ENCODE measurements around the gene CDC25C.

CDC25C gene

GRCh38 chr5:138331449-138332368, at the start of gene CDC25C:
TSS of gene CDC25C (minus strand) at chr5:138331804. CDS start at chr5:138331180, 624 bp downstream.
- DNase-seq: peak; percentile 98

GRCh38 chr5:138372653-138373052, 41.0 kb upstream of the CDC25C start:
- DNase-seq: no peak

GRCh38 chr5:138372225-138372624, 40.6 kb upstream of the CDC25C start:
- DNase-seq: no peak

GRCh38 chr5:138371454-138371853, 39.9 kb upstream of the CDC25C start:
- no peak for DNase-seq

GRCh38 chr5:138370537-138370936, 38.9 kb upstream of the CDC25C start:
- DNase-seq: no peak

DNA sequence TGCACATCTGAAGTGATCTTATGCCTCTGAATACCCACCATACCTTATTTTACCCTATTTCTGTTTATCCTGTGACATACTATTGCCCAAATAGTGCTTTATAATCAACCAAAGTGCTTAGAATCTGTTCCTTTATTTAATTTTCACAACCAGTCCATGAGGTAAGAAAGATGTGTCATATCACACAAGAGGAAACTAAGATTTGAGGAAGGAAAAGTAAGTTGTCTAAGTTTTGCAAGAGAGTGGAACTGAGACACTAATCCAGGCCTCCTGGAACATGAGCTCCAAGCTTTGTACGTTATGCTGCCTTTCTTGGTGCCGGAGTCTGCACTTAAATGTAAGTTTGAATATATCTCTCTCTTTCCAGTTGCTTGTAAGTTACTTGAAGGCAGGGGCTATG, 38.1 kb upstream of the CDC25C start:
- DNase-seq: peak; percentile 87 to 94

DNA sequence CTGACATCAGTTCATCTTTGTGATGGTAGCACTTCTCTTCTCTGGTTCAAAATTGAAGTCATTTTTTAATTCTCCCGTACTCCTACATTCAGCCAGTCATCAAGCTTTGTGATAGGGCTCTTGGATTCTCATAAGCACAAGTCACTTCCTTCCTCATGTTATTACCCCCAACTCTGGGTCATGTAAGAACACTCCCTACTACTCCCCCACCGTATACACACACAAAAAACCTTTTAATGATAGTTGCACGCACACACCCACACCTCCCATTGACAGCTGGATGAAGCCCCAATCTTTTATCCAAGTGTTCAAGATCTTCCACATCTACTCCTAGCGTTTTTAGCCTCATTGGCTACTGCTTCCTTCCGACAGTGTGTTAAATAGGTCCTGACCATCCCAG, 37.7 kb upstream of the CDC25C start:
- DNase-seq: no peak

- DNase-seq: no peak
These were observed 35.2 kb upstream of the CDC25C start for GRCh38 chr5:138366632-138367382.

DNA sequence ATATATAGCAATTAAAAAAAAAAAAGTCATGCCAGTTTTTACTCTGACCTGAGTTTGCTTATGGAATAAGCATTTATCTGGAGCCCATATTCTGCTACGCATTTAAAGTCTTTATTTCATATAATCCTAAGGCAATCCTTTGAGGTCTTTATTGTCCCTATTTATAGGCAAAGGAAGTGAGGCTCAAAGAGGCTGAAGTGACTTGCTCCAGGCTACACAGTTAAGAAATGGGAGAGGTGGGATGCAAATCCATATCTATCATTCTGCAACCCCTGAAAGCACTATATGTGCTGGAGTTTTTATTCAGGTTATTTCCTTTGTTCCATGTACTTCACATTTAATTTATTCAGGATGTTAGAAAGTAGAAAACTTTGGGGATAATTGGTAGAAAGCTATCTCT, 33.0 kb upstream of the CDC25C start:
- no peak for DNase-seq

DNA sequence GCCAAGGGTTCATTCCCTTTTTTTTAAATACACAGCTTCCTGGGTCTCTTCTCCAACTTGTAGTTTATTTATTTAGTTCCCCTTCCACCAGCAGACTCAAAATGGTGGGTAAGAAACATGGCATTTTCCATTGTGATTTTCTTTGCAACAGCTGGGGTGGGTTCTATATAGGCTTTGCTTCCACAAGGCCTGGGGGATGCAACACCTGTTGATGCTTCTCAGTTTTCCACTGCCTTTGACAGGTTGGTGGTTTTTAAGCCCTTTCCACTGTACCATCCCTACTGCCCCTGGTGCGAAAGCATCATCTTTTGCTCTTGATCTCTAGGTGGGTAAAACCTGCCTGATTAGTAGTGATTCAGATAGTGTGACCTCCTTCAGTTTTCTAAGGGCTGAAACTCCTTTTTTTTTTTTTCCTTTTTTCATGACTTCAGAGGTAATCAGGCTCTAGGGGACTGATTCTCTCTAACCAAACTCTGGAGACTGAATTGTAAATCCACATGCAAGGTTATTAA, 29.4 kb upstream of the CDC25C start:
- DNase-seq: no peak

- DNase-seq: no peak
These were observed 28.0 kb upstream of the CDC25C start for GRCh38 chr5:138359621-138360020.

- peak; percentile 65 to 76 for DNase-seq
These were observed 23.3 kb upstream of the CDC25C start for GRCh38 chr5:138354926-138355378.

- no peak for DNase-seq
These were observed 22.8 kb upstream of the CDC25C start for GRCh38 chr5:138354387-138354786.

- peak in 1 of 2 experiments; percentile 37 for DNase-seq
These were observed 22.0 kb upstream of the CDC25C start for GRCh38 chr5:138353560-138354080.

DNA sequence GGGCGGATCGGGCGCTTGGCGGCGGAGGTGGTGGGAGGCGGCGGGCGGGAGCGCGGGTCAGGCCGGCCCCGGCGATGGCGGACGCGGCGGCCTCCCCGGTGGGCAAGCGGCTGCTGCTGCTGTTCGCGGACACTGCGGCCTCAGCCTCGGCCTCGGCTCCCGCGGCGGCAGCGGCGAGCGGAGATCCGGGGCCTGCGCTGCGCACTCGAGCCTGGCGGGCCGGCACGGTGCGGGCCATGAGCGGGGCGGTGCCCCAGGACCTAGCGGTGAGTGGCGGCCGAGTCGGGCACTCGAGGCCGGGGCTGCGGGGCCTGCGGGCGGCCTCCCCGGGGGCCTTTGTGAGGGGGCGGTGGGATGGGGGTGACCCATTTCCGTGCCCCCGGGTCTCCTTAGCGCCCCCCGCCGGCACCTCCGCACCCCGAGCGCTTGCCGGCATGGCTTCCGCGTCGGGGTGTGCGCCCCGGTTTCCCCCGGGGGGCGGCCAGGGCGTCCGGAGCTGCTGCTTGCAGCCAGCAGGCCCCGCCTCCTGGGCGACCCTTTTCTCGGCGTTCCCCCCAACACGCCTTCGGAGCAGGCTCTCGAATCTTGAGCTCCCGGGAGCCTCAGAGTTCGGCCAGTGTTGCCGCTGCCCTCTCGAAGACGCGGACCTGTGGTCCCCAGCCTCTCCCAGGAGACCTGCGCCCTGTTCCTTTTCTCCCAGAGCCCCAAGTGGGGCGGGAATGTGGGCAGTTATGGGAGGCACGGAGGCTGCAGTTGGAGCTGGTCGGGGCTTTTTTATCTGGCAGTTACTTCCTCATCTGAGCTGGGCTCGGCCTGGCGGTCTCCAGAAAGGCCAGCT, 21.3 kb upstream of the CDC25C start:
- peak; percentile 73 to 75 for DNase-seq

DNA sequence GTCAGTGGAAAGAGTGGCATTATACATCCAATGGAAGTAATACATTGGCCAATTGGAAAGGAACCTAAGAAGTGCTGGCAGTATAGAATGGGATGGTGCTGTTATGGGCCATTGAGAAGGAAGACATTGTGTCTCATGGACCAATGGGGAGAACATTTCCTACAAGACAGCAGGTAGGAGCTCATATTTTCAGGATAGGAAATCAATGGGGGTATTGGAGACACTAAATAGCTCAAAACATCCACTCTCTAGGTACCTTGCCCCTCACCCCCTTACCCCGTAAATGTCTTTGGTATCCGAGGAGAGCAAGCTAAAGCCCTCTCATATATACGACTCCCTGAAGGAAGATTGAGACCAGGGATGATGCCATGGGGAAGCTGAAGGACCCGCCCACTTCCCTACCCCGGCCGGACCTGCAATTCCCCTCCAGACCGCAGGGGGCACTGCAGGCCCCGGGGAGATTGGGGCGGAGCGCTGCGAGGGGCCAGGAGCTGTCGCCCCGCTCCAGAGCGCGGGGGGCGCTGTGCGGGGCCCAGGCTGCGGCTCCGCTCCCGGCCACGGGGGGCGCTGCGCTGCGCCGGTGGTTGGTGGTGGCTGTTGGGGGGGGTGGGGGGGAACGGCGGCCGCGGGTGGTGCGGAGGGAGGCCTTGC, 20.6 kb upstream of the CDC25C start, which contains the start of gene KDM3B:
Gene KDM3B (plus strand): TSS at position 615 of the 651 bp plus-strand sequence. CDS start 111 bp downstream, outside the sequence.
- peak; percentile 53 to 81 for DNase-seq

- no peak for DNase-seq
These were observed 19.9 kb upstream of the CDC25C start for GRCh38 chr5:138351517-138351916.

GRCh38 chr5:138351056-138351455, 19.5 kb upstream of the CDC25C start:
- DNase-seq: no peak

- DNase-seq: no peak
These were observed 18.9 kb upstream of the CDC25C start for GRCh38 chr5:138350563-138350890.

GRCh38 chr5:138349852-138350562, 18.4 kb upstream of the CDC25C start:
- no peak for DNase-seq

- no peak for DNase-seq
These were observed 15.3 kb upstream of the CDC25C start for GRCh38 chr5:138346889-138347288.

Data from AML-193 (cell line).